ENCODE results near the gene DNM2. TPM values are rescaled to one million over a fixed set of nuclear protein-coding genes. Genes with fewer than 3 reads are reported as not detected.

The DNM2 gene
- total RNA-seq (2022; extraction: Qiagen RNA extraction), result 48.7 to 54.7 TPM (median 54.7 TPM) in 5 replicates

DNA sequence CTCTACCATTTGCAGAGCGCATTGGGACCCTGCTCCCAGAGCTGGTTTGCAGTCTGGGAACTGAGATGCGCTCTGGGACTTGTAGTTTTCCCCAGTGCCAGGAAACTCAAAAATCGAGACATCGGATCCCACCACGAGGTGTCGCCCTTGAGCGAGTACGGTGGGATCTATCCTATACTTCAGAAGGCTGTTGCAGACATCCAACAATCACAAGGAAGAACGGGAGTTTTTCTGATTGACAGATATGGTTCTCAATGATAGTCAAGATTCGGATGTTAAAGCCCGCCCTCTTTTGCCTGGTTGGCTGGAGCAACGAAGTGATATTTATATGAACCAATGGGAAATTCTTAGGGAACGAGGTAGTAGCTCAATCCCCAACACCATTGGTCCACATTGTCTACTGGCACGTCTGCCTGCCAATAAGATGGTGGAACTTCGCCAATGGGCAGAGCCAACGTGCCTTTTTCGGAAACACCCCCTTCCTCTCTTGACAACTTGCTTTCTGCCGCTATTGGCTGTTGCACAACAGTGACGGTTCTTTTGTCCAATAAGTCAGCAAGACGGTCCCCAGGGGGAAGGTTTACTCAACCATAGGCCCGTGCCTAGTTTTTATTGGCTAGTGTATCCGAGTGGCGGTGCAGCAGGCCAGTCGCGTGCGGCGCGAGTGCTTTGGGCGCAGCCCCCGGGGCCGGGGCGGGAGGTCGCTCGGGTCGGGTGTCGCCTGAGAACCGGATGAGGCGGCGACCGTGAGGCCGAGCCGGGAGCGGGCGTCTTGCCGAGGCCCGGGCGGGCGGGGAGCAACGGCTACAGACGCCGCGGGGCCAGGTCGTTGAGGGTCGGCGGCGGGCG lies at the start of gene DNM2:
DNM2 (plus strand) TSS at position 724 of the 849 bp plus-strand sequence. CDS start 164 bp downstream, outside the sequence.

DNA sequence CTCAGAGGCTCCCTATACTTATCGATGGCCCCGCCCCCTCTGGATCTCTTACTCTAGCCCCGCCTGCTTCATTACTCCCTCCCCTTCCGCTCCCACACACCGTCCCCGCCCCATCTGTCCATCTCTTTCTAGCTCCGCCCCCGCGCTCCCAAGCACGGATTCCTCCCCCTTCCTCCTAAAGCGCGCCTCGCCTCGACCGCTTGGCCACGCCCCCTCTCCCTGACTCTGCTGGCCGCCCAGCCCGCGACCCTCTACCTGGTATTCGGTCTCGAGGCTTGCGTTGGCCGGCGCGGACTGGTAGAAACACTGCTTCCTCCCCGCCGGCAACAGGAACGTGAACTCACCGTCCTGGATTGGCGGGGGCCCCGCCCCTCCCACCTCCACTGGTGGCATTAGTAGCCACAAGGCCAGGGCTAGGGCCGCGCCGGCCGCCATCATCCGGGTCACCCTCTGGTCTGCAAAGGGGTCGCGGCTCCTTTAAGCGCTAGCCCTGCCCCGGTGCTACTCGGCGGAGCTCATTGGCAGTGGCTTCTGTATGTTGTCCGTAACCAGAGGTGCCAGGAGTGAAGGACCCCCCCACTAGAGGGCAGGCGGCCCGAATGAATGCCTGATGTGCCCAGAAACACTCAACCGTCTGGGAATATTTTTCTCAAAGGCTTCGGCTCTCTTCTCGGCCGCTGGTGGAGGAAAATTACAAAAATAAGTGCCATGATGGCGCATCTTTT lies 118.0 kb downstream of the DNM2 start, which contains the start of gene TMED1:
TMED1 (minus strand) TSS at position 459 of the 725 bp plus-strand sequence; CDS start at position 438, 21 bp downstream.

DNA sequence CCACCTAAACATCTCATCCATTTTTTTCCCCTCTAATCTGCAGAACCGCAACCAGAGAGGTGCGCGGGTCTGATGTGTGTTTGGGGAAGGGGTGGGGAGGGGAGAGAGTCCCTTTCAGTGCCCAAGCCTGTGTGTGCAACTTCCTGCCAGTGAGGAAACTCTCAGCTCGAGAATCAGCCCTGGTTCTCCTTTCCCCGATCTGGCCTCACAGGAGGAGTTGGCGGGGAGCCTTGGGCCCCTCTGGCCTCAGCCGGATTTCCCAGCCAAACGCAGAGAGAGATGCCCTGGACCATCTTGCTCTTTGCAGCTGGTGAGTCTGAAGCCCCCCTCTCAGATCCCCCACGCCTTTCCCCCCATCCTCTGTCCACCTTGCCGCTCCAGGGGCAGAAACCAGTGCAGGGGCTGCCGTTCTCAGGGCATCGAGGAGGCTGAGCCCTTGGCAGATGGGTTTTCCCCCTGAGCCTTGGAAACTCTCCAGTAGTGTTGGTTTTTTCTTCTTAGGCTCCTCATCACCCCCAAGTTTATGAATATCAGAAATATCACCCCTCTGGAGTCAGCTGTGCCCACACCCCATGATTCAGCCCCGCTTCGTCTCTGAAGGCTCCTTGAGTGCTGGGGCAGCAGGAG lies 130.5 kb downstream of the DNM2 start, which contains the start of gene C19orf38:
C19orf38 (plus strand) TSS at position 186 of the 627 bp plus-strand sequence; CDS start at position 280, 94 bp downstream.

DNA sequence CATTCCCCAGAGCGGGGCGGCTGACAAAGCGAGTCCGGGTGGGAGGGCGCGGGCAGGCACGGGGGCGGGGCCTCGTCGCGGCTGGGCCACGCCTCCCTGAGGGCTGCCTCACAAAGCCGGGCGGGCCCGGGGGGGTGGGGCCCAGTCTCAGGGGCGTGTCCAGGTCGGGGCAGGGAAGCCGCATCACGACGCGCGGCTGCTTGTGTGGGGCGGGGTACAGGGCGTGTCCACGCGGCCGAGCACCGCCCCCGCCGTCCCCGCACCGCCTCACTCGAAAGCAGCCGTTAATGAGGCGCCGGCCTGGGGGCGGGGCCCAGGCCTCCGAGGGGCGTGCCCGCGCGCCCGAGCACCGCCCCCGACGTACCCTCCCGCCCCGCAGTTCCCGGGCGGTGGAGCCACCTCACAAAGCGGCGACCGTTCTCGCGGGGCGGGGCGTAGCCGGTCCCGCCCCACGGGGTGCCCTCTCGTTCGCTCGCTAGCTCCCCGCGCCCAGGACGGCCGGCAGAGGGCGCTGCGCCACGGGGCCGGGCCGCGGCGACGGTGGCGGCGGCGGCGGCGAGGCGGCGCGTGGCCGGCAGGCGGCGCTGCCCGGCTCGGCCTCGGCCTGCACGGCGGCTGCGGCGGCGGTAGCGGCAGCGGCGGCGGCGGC lies 153.2 kb downstream of the DNM2 start, which contains the start of gene CARM1:
CARM1 (plus strand) TSS at position 599 of the 649 bp plus-strand sequence. CDS start 150 bp downstream, outside the sequence.

Other genes starting within 250 kb of the DNM2 start
- gene KEAP1, start 214.7 kb upstream of the DNM2 start, total RNA-seq (2022; extraction: Qiagen RNA extraction), result 49.8 to 65.7 TPM (median 53.9 TPM) in 5 replicates
- 1.2 to 1.9 TPM (median 1.6 TPM) in 5 replicates for gene S1PR5, start 200.6 kb upstream of the DNM2 start, total RNA-seq (2022; extraction: Qiagen RNA extraction)
- 17.3 to 22.3 TPM (median 20.2 TPM) in 5 replicates for gene ATG4D, start 174.2 kb upstream of the DNM2 start, total RNA-seq (2022; extraction: Qiagen RNA extraction)
- 13.9 to 18.1 TPM (median 15.3 TPM) in 5 replicates for gene KRI1, start 152.1 kb upstream of the DNM2 start, total RNA-seq (2022; extraction: Qiagen RNA extraction)
- gene CDKN2D, start 149.1 kb upstream of the DNM2 start, total RNA-seq (2022; extraction: Qiagen RNA extraction), result 4.8 to 6.0 TPM (median 5.3 TPM) in 5 replicates
- 29.1 to 51.6 TPM (median 39.6 TPM) in 5 replicates for gene AP1M2, start 130.8 kb upstream of the DNM2 start, total RNA-seq (2022; extraction: Qiagen RNA extraction)
- gene SLC44A2, start 92.5 kb upstream of the DNM2 start, total RNA-seq (2022; extraction: Qiagen RNA extraction), result 6.6 to 9.1 TPM (median 8.0 TPM) in 5 replicates
- 152 to 179 TPM (median 162 TPM) in 5 replicates for gene ILF3, start 63.7 kb upstream of the DNM2 start, total RNA-seq (2022; extraction: Qiagen RNA extraction)
- gene QTRT1, start 16.6 kb upstream of the DNM2 start, total RNA-seq (2022; extraction: Qiagen RNA extraction), result 26.7 to 32.6 TPM (median 32.3 TPM) in 5 replicates
- 23.8 to 32.0 TPM (median 29.8 TPM) in 5 replicates for gene TMED1, start 118.1 kb downstream of the DNM2 start, total RNA-seq (2022; extraction: Qiagen RNA extraction)
- gene C19orf38, start 130.3 kb downstream of the DNM2 start, total RNA-seq (2022; extraction: Qiagen RNA extraction), result 0.10 to 0.18 TPM (median 0.14 TPM) in 5 replicates
- gene CARM1, start 153.5 kb downstream of the DNM2 start, total RNA-seq (2022; extraction: Qiagen RNA extraction), result 41.2 to 47.8 TPM (median 46.2 TPM) in 5 replicates
- 17.6 to 22.1 TPM (median 18.7 TPM) in 5 replicates for gene YIPF2, start 210.6 kb downstream of the DNM2 start, total RNA-seq (2022; extraction: Qiagen RNA extraction)
- gene TIMM29, start 210.7 kb downstream of the DNM2 start, total RNA-seq (2022; extraction: Qiagen RNA extraction), result 12.6 to 20.3 TPM (median 17.7 TPM) in 5 replicates
- 8.4 to 10.2 TPM (median 9.3 TPM) in 5 replicates for gene SMARCA4, start 243.0 kb downstream of the DNM2 start, total RNA-seq (2022; extraction: Qiagen RNA extraction)